Urothelium cell line (cell line): ENCODE measurements around the gene SORCS3.

Source experiments
- DNase-seq: peaks from one replicate; pipeline ENCODE4 v3.0.0; 2011; ENCODE audit warnings: low spot score, mixed read lengths
- FAIRE-seq: peaks from 2 replicates; lab custom pipeline; 2011; peaks lifted over from hg19 to GRCh38; lab: Jason Lieb, UNC

Gene SORCS3

DNA sequence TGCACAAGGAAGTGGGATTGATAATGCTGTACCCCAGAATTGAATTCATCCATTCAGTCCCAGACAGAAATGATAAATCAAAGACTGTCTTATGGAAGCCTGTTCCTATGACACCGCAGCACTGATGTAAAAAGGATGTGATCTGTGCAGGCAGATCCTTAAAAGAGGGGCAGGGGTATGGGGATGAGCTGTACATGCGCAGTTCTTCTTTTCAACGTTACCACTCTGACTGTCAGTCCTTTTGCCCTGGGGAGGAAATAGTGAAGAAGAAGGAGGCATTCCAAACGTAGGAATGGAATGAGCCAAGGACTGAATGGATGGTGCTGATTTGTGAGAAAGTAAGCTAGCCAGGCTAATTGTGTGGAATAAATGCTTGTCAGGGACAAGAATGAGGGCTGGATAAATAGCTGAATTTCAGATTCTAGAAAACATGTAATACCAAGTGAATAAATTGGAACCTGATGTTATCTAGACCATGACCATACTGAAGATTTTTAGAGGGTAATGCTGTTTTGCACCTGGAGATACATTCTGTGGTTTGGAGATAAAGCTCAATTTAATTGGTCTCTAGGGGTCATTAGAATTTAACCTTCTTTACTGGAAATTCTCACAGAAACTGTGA, 509.3 kb downstream of the SORCS3 start:
- DNase-seq = no peak
- no peak for FAIRE-seq

DNA sequence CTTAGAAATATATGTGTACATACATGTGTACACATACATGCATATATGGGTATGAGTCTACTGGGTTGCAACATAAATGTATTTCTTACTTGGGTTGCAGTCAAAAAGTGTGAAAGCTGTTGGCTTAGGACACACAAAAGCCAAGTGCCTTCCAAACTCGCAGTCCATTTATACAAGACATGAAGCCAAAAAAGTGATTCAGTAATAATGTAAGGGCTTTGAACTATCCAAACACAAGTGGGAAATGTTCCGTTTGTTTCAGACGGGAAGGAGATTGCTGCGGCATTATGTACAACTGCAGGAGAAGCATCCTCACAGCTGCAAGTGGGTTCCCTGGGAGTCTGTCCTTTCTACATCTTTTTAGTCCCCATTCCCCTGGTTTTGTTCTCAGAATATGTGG, 513.6 kb downstream of the SORCS3 start:
- DNase-seq (no peak), FAIRE-seq (no peak)

DNA sequence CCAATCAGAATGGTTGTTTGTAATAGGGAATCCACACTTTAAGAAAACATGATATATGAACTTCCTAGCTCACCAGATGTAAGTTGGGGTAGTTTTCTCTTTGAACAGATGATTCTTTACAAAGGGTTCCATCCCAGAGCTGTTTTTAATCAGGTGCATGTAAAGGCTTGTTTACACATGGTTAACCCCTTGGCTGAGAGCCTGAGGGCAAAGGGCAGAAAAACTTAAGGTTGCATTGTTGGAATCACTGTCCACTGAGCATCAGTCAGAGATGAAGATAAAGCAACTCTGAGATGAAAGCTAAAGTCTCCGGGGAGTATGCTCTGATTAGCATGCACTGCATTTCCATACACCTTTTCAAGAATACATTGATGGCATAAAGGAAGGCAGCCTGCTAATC, 518.2 kb downstream of the SORCS3 start:
- DNase-seq (no peak), FAIRE-seq (no peak)

DNA sequence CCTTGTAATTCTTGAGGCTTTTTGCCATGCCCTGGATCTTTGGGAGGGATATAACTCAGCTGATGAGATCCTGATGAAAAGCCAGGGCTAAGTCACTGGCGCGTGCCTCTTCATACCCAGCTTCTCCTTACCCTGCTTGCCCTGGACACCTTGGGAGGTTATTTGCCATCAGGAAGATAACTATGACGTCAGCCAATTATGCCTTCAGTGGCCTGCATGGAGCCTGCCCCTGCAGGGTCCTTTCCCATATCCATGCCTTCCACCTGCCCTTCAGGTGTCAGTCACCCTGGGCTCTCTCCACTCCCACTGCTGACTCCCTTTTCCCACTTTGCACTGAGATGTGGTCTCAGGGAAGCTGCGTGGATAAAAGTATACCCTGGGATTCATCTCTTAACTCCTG, 520.1 kb downstream of the SORCS3 start:
- DNase-seq (no peak), FAIRE-seq (no peak)

DNA sequence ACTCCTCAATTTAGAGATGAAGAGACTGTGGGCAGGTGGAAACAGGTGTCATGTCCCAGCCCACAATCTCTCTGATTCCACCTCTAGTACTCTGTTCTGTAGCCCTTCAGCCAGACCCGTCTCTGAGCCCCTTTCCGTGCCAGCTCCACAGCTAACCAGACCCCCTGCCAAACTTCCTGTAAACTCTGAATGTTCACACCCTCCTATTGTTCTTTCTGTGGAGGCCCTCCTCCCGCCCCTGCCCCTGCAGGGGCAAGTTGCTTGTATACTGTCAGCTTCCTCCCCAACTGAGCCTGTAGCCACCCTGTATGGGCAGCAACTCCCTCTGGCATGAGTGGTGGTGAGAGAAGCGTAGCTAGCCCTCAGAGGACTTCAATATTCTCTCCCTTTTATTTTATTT, 520.7 kb downstream of the SORCS3 start:
- FAIRE-seq (no peak), DNase-seq (no peak)

DNA sequence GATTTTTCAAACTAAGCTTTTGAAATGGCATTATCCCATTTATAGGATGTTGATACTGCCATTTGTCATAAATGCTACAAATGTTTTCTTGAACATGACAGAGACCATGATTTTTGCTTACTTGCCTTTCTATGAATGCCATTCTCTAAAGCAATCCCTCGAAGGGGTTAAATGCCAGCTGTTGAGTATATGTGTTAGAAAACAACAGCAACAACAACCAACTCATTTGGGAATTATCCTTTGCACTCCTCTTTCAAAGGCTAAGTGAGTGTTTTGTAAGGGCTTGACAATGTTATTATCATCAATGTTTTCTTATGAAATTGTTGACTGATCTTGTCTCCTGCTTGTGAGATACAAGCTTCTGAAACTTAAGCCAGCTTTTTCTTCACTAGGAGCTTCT, 529.4 kb downstream of the SORCS3 start:
- FAIRE-seq (no peak), DNase-seq (no peak)

DNA sequence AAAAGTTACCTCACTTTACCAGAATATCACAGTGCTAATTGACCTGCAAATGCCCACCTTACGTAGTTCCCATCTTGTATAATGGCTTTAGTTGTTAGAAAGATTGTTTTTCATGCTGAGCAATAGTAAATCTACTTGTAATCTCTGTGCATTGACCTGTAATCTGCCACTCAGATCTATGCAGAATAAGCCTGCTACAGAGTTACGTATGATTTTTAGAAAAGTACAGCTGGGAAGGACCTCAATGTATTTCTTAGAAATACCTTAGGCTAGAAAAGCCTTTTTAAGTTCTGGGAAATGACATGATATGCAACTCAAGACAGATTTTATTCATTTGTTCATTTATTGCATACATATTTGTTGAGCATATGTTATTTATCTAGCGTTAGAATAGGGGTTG, 530.9 kb downstream of the SORCS3 start:
- no peak for DNase-seq
- FAIRE-seq = no peak

DNA sequence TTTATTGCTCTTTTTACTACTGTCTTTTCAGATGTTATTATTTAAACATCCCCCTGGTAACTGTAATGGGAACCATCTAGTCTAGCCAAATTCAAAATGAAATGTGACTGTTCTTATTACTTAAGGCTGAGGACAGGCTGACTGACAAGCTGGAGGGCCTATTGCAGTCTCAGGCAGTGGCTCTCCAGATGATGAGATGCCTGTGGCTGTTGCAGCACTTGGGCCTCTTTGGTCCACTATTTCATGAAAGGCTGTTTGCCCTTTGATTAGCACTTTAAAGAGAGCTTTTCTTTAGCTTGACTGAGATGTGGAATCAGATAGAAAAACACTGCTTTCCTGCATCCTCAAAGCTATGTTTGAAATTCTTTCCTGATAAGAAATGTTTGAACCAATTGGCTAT, 540.5 kb downstream of the SORCS3 start:
- DNase-seq = no peak
- FAIRE-seq = no peak

DNA sequence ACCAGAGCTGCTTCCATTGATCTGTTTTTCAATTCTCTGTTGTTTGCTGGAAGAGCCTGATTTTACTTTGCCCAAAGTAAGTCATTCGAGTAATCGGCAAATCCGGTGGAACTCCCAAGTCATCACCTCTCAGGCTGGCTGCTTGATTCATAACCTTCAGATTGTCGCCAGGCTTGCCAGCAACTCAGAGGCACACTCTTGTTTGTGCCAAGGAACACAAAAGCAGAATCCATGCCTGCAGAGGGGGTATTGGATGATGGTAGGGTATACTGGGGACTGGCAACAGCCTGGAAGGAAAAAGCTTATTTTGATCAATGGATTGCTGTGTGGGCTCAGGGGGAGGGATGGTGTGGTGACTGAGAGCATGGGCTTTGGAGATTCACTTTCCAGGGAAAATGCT, 542.4 kb downstream of the SORCS3 start:
- DNase-seq (no peak), FAIRE-seq (no peak)

DNA sequence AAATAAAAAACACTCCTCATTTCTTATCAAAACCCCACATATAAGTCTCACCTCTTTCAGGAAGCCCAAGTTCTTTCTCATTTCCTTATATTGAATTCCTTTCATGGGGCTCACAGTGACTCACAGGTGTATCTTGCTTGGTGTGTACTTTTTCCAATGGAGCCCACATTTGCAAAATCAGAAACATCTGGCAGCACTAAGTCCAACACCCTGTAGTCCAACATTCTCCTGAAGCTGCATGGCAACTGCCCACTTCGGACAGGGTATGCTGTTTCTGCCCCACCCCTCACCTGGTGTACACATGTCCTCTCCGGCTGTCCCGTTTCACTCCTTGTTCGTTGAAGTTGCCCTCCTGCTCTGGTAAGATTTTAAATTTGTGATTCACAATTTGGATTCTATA, 544.1 kb downstream of the SORCS3 start:
- FAIRE-seq (no peak), DNase-seq (no peak)

DNA sequence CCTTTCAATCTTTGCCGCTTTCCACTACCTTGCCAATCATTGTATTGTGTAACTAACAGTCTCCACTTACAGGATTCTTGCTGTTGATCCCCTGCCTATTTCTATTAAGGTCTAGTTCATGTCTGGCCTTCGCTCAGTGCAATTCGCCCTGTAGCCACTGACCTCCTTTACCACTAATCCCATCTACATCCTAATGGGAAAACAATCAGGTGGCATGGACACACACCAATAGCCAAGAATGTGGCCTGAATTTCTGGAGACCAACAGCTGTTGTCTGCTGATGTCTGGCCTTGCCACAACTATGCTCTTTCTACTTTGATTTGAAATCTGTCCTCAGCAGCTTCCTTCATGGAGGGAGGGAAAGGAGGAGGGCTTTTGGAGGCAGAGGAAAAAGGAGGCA, 546.2 kb downstream of the SORCS3 start:
- FAIRE-seq = no peak
- no peak for DNase-seq

DNA sequence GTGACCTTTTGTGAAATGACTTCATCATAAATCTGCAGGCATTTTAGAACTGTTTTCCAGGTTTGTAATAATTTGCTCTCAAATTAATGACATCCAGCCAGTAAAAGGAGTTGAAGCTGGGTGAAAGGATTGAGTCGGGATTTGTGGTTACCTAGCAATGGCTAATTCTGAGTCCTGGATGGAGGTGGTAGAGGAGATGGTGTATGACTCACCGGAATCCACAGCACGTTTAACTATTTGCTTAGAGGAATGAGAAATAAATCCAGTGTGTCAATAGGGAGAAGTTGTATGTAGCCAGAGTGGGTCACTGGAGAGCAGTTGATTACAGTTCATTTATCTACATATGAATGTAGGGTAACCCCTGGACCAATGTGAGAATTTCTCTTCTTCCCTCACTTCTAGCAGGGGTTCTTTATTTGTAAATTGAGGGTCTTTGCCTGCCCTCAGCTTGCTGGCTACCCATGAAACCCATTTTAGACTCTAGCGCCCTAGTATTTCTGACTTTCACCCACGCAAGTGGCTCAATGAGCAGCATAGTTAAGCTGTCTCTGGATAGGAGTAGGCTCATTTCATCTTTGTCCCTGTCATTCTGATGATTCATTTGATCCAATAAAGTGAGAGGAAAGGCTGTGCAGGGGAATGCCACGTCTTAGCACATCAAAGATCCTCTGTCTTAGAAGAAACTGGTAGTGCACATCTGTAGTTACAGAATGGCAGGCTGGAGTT, 547.8 kb downstream of the SORCS3 start:
- peak; percentile 85 for DNase-seq
- no peak for FAIRE-seq

DNA sequence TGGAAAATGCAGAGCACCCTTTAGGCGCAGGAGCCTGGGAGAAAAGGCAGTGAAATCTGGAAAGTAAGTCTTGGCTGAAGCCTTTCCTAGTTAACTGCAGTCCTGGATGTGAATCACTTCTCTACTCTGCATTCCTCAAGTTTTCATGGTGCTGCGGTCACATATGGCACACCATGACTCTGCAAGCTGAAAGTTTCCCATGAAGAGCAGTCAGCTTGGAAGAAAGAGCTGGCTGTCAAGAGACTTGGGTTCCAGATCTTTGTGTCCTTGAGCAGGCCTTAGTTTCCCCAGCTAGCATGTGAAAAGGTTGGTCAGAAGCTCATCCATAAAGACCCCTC, 548.3 kb downstream of the SORCS3 start:
- DNase-seq = peak; percentile 60
- FAIRE-seq = no peak

DNA sequence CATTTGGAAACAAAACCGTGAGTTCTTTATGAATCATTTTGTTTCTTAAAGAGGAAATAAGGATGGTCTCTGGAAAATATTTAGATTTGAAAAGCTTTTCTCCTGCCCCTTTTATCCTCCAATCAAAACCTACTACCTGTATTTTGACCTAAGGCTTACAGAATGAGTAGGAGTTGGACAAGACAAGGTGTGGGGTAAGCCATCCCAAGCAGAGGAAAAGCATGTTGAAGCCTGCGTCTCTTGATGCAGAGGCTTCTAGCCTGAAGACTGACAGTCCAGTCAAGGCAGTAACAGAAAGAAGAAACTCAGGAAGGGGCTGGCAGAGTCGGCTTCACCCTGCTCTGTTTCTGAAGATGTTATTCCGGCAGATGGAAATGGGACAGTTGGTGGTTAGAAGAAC, 551.1 kb downstream of the SORCS3 start:
- DNase-seq (no peak), FAIRE-seq (no peak)

DNA sequence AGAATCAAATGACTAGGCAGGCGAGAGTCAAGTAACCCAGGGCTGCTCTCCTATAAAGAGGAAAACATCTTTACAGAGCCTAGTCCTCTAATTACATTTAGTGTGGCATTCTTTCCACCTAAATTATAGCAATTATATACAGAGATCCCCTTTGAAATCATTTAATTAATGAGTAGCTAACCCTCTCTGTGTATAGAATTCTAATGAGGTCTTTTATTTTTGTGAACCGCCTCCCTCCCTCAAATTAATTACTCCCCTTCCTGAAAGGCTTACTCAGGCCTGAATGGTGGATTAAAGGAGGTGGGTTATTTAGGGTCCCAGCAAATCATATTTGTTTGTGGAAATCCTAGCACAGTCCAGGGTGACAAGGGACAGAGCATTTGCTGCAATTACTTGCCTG, 551.8 kb downstream of the SORCS3 start:
- FAIRE-seq (no peak), DNase-seq (no peak)

DNA sequence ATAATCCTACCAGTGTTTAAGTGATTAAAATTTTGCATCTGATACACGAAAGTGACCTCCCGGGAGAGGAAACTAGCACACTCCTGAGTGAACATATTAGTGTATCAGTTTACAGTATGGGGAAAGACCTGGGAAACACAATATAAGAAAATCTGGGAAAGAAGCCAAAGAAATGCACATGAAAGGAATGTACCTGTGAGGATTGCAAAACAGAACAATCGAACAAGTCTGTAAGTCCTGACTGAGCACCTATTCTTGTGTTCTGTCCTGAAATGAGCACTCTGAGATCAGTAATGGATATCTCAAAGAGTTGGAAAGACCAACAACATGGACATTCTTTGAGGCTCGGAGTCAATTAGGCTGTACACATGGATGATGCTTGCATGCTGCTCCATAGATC, 554.7 kb downstream of the SORCS3 start:
- FAIRE-seq (no peak), DNase-seq (no peak)

DNA sequence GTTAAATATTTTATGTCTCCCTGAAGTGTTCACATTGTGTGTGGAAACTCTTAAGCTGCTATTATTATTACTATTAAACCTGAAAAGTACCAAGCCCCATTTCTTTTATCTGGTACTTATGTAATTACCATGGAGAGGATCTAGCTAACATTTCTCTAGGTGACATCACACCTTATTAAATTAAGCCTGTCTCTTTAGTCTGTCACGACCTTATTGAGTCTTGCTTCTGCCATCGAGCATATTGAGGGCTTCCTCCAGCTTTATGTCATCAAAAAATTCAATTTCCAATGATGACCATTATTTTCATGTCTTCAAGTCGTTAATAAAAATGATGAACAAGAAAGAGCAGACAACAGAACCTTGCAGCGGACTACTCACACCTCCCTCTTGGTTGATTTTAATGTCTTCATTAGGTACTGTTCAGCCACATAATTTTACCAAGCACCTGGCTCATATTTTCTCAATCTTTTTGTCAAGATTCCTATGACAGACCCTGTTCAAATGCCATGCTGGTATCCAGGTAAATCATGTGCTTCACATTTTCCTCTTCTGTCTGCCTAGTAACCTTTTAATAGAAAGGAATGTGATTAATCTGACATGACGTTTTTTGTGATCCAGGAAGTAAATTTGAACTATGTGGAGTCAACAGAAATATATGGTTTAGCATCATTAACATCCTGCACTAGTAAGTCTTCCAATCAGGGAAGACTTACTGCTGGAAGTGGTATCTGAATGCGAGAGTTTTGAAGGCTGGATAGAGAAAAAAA, 556.7 kb downstream of the SORCS3 start:
- no peak for FAIRE-seq

DNA sequence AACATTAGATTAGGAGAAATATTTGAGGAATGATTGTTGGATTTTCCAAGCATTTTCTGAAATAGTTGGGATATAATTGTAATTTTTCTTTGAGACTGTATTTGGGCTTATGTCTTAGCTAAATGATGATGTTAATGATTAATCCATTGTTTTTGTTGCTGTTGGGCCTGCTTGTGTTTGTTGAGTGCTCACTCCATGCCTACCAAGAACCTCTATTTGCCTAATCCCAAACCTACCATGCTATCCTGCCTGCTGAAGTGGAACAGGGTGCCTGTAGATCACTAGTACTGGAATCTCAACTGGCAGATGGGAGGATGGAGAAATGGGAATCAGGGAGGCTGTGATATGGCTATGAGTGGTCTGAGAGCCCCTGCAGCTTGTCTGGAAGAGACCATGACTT, 565.5 kb downstream of the SORCS3 start:
- FAIRE-seq (no peak), DNase-seq (no peak)

More for the DNA sequence above, 556.7 kb downstream of the SORCS3 start:
- DNase-seq = no peak

DNA sequence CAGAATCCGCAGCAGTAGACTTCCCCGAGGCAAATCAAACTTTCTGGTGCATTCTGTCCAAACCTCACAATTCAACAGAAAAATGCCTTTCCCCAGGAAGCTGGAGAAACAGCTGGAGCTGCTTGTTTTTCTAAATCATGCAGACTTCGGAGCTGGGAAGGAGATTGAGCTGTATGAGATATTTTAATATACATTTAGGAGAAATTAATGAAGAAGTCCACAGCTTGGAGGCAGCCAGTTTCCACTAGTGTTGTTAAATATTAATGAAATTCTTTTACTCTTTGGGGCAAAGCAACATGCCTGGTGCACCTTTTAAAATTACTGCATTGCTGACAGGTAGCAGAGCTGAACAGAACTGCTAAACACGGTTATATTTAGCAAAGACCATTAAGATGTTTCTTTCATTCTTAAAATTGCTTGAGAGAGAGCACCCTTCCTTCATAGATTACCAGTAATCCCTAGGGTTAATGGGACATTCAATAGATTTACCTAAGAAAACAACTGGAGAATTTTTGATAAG, 566.4 kb downstream of the SORCS3 start:
- DNase-seq (no peak), FAIRE-seq (no peak)

DNA sequence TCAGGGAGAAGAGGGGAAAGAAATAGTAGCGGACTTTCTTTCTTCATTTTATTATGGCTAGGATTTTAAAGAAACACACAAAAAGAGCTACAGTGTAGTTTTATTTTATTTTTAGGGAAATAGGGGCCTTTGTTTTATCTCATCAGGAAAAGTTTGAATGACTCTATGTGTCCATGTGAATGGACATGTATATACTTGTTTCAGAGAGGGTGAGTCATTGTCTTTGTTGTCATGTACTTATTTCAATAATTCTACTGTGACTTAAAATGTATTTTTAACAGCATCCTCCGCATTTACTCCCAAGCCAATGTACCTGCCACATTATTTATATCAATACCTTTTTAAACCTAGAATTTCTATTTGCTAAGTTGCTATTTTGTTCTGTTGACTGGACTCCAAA, 569.5 kb downstream of the SORCS3 start:
- DNase-seq (no peak), FAIRE-seq (no peak)

DNA sequence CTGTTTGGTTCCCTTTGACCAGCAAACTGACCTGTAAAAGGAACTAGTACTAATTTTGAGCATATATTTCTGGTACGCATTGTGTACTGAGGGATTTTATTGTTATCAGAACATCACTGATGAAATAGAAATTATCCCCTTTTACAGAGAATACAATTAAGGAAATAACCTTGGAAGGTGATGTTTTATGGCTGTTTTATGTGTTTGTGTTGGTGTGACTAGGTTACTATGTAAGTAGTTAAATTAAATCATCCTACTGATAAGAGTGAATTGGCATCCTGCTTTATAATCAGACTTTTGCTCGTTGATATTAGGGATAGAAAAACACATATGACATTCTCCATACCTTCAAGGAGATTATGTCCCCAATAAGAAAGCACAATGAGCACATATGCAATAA, 596.6 kb downstream of the SORCS3 start:
- DNase-seq (no peak), FAIRE-seq (no peak)
